K562 (cell line): Measurements from ENCODE around the gene TCF19.

ENCODE experiments used
- ARHGAP35 ChIP-seq: fragments of 450-650 bp; IDR thresholded peaks from 2 replicates; pipeline ENCODE4 v1.6.1; 2018; ENCODE audit not compliant: partially characterized antibody
- ZNF133 ChIP-seq: fragments of 250-450 bp; sonication (Bioruptor Pico); IDR thresholded peaks from 2 replicates; pipeline ENCODE4 v1.4.0; 2020; ENCODE audit warnings: mild to moderate bottlenecking
- TF ChIP-seq, protein P1 (sequence below), 3 experiments: IDR thresholded peaks in 2 of 3; conservative IDR thresholded peaks in 1 of 3; 2 replicates each; pipeline ENCODE4 v1.5.1; 2011 to 2012; ENCODE audit warnings: low read length in 3 of 3, mild to moderate bottlenecking in 3 of 3, control low read depth in 2 of 3, improper control_type of control experiment in 1 of 3, inconsistent platforms in 1 of 3, low read depth in 1 of 3, mixed read lengths in 1 of 3, moderate library complexity in 1 of 3; ENCODE audit not compliant: insufficient read depth in 2 of 3
- TF ChIP-seq, protein P2 (sequence below), 2 experiments: fragments of 450-650 bp; formaldehyde crosslinking in 1 of 2; IDR thresholded peaks; 2 replicates each; pipeline versions ENCODE4 v1.4.0 to v1.6.1; 2014 to 2020; ENCODE audit warnings: mild to moderate bottlenecking in 2 of 2, borderline replicate concordance in 1 of 2, low read depth in 1 of 2

GRCh38 chr6:31179042-31179386 is 20.6 kb downstream of the TCF19 start:
- TF ChIP-seq ZNF133 (CRISPR knock-in tag), result no peak
- TF ChIP-seq, protein P1, sequence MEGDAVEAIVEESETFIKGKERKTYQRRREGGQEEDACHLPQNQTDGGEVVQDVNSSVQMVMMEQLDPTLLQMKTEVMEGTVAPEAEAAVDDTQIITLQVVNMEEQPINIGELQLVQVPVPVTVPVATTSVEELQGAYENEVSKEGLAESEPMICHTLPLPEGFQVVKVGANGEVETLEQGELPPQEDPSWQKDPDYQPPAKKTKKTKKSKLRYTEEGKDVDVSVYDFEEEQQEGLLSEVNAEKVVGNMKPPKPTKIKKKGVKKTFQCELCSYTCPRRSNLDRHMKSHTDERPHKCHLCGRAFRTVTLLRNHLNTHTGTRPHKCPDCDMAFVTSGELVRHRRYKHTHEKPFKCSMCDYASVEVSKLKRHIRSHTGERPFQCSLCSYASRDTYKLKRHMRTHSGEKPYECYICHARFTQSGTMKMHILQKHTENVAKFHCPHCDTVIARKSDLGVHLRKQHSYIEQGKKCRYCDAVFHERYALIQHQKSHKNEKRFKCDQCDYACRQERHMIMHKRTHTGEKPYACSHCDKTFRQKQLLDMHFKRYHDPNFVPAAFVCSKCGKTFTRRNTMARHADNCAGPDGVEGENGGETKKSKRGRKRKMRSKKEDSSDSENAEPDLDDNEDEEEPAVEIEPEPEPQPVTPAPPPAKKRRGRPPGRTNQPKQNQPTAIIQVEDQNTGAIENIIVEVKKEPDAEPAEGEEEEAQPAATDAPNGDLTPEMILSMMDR (IDR thresholded peaks at IDR 0.05 in 2 of 3, conservative IDR thresholded peaks at IDR 0.05 in 1 of 3; ENCODE audit: insufficient read depth in 2 of 3, low read depth in 1 of 3, low read length in 3 of 3), result no peak
- TF ChIP-seq, protein P2, sequence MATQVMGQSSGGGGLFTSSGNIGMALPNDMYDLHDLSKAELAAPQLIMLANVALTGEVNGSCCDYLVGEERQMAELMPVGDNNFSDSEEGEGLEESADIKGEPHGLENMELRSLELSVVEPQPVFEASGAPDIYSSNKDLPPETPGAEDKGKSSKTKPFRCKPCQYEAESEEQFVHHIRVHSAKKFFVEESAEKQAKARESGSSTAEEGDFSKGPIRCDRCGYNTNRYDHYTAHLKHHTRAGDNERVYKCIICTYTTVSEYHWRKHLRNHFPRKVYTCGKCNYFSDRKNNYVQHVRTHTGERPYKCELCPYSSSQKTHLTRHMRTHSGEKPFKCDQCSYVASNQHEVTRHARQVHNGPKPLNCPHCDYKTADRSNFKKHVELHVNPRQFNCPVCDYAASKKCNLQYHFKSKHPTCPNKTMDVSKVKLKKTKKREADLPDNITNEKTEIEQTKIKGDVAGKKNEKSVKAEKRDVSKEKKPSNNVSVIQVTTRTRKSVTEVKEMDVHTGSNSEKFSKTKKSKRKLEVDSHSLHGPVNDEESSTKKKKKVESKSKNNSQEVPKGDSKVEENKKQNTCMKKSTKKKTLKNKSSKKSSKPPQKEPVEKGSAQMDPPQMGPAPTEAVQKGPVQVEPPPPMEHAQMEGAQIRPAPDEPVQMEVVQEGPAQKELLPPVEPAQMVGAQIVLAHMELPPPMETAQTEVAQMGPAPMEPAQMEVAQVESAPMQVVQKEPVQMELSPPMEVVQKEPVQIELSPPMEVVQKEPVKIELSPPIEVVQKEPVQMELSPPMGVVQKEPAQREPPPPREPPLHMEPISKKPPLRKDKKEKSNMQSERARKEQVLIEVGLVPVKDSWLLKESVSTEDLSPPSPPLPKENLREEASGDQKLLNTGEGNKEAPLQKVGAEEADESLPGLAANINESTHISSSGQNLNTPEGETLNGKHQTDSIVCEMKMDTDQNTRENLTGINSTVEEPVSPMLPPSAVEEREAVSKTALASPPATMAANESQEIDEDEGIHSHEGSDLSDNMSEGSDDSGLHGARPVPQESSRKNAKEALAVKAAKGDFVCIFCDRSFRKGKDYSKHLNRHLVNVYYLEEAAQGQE (IDR thresholded peaks at IDR 0.05; ENCODE audit: borderline replicate concordance), result no peak
- TF ChIP-seq, protein P2 (CRISPR knock-in tag; IDR thresholded peaks at IDR 0.05; ENCODE audit: low read depth), result no peak
- no peak for TF ChIP-seq ARHGAP35
